ENCODE data around the gene ODF2. TPM values are rescaled to one million over a fixed set of nuclear protein-coding genes. Genes with fewer than 3 reads are reported as not detected.

The ODF2 gene
- total and polyA plus RNA-seq, 12 donors, result 10.9 to 19.7 (median 14.8) TPM

- Histone ChIP-seq H3K27ac (no peak overlapping the region), H3K36me3 (peaks cover 0 to 97% (median 28%) of the 10 kb centered on the region in 9 donors), H3K9me3 (no peaks in the 10 kb centered on the region), H3K4me3 (no peak overlapping the region), H3K4me1 (no peaks in the 10 kb centered on the region), H3K27me3 (no peaks in the 10 kb centered on the region)
- intact Hi-C loops (cut with DNase I), result loop anchor here in 1 of 10 donors (10.0 kb wide), 1 partner anchor 62 kb away; no protein-coding TSS in a partner anchor
- DNase-seq (no peak), ATAC-seq (no peak)
- TF ChIP-seq CTCF (IDR thresholded peaks at IDR 0.05), result no peak
- WGBS, 2 donors, result 96 to 97% methylated on average over 9 of the region's 9 CpGs
These were observed 57.0 kb downstream of the ODF2 start for GRCh38 chr9:128512820-128513219.

- H3K36me3 ChIP-seq, result peaks cover 0 to 99% (median 41%) of the 10 kb centered on the region in 9 donors
These were observed 66.2 kb downstream of the ODF2 start for GRCh38 chr9:128521956-128522355.

GRCh38 chr9:128523199-128523925, 67.6 kb downstream of the ODF2 start:
- intact Hi-C loops (cut with DNase I), result loop anchor here in 3 of 10 donors (10.0 kb wide), 3 partner anchors 49 to 229 kb away; no protein-coding TSS in a partner anchor
- Histone ChIP-seq H3K9me3 (no peaks in the 10 kb centered on the region), H3K36me3 (peaks cover 0 to 99% (median 49%) of the 10 kb centered on the region in 9 donors), H3K27me3 (no peaks in the 10 kb centered on the region), H3K27ac (peak overlapping the region in 4 of 10 donors; percentile 6 to 31 (median 18)), H3K4me1 (peaks cover 0 to 12% (median 7%) of the 10 kb centered on the region in 9 donors), H3K4me3 (no peak overlapping the region)
- ATAC-seq, result peak in 7 of 8 donors; percentile 22 to 65 (median 42)
- TF ChIP-seq CTCF (IDR thresholded peaks at IDR 0.05), result no peak
- WGBS, 2 donors, result 34 to 41% methylated on average over 13 of the region's 13 CpGs
- DNase-seq, result peak in 1 of 2 donors; percentile 41

More at GRCh38 chr9:128521956-128522355, 66.2 kb downstream of the ODF2 start:
- TF ChIP-seq CTCF (IDR thresholded peaks at IDR 0.05), result no peak
- peaks cover 0 to 12% (median 7%) of the 10 kb centered on the region in 9 donors for H3K4me1 ChIP-seq
- intact Hi-C loops (cut with DNase I), result loop anchor here in 3 of 10 donors (10.0 kb wide), 3 partner anchors 47 to 227 kb away; no protein-coding TSS in a partner anchor
- H3K27me3 ChIP-seq, result no peaks in the 10 kb centered on the region
- ATAC-seq, result no peak
- no peaks in the 10 kb centered on the region for H3K9me3 ChIP-seq
- H3K27ac ChIP-seq, result no peak overlapping the region
- no peak overlapping the region for H3K4me3 ChIP-seq
- DNase-seq, result no peak
- WGBS, 2 donors, result 85 to 89% methylated on average over 6 of the region's 6 CpGs

- no peaks in the 10 kb centered on the region for H3K27me3 ChIP-seq
- DNase-seq (no peak), ATAC-seq (no peak)
- intact Hi-C loops (cut with DNase I), result loop anchor here in 3 of 10 donors (5.0 to 10.0 kb wide), 4 partner anchors 52 to 1089 kb away; no protein-coding TSS in a partner anchor
- WGBS, 2 donors, result 93% methylated on average over 2 of the region's 2 CpGs
- peaks cover 0 to 12% (median 7%) of the 10 kb centered on the region in 9 donors for H3K4me1 ChIP-seq
- no peak for TF ChIP-seq CTCF (IDR thresholded peaks at IDR 0.05)
- no peaks in the 10 kb centered on the region for H3K9me3 ChIP-seq
- peaks cover 0 to 100% (median 63%) of the 10 kb centered on the region in 9 donors for H3K36me3 ChIP-seq
- H3K4me3 ChIP-seq, result no peak overlapping the region
- H3K27ac ChIP-seq, result no peak overlapping the region
These were observed 70.9 kb downstream of the ODF2 start for GRCh38 chr9:128526720-128527119.
